DOHH2 (cell line): ENCODE measurements around the gene SPTBN4.

Experiments
- H3F3A ChIP-seq: fragments of 200-600 bp; sonication (generic), shearing (Covaris generic); 2 replicates; pipeline ENCODE4 v1.6.0; 2016; ENCODE audit warnings: antibody characterized with exemption, mild to moderate bottlenecking; ENCODE audit not compliant: control insufficient read depth, insufficient read depth
- H3K27ac ChIP-seq: fragments of 200-600 bp; sonication (generic); 2 replicates; pipeline ENCODE4 v1.5.1; 2014; ENCODE audit warnings: low read depth, mild to moderate bottlenecking, low read length, moderate library complexity
- H3K27me3 ChIP-seq: fragments of 200-600 bp; sonication (generic); 2 replicates; pipeline ENCODE4 v1.6.1; 2014; ENCODE audit warnings: mild to moderate bottlenecking, low read length, mixed read lengths; ENCODE audit not compliant: control insufficient read depth
- H3K36me3 ChIP-seq: fragments of 200-600 bp; sonication (generic); 2 replicates; pipeline ENCODE4 v1.6.1; 2014; ENCODE audit warnings: mild to moderate bottlenecking, low read length, moderate library complexity, mixed read lengths; ENCODE audit not compliant: control insufficient read depth
- H3K4me1 ChIP-seq: fragments of 200-600 bp; sonication (generic); 2 replicates; pipeline ENCODE4 v1.6.1; 2014; ENCODE audit warnings: mild to moderate bottlenecking, low read length, mixed read lengths; ENCODE audit not compliant: control insufficient read depth
- H3K4me2 ChIP-seq: fragments of 200-600 bp; sonication (generic); 2 replicates; pipeline ENCODE4 v1.6.0; 2014; ENCODE audit warnings: mild to moderate bottlenecking, low read length, moderate library complexity
- H3K4me3 ChIP-seq: fragments of 200-600 bp; sonication (generic); 2 replicates; pipeline ENCODE4 v1.5.1; 2014; ENCODE audit warnings: mild to moderate bottlenecking, low read length, mixed read lengths
- H3K79me2 ChIP-seq: fragments of 200-600 bp; sonication (generic); 2 replicates; pipeline ENCODE4 v1.6.1; 2014; ENCODE audit warnings: mild to moderate bottlenecking, low read length, mixed read lengths; ENCODE audit not compliant: control insufficient read depth
- H3K9me2 ChIP-seq: fragments of 200-600 bp; sonication (generic); replicated peaks from 2 replicates; pipeline ENCODE4 v1.6.1; 2014; ENCODE audit warnings: mild to moderate bottlenecking, low read length, mixed read lengths; ENCODE audit not compliant: control insufficient read depth
- H3K9me3 ChIP-seq: fragments of 200-600 bp; sonication (generic); 2 replicates; pipeline ENCODE4 v1.6.1; 2014; ENCODE audit warnings: antibody characterized with exemption, low read length, mixed read lengths; ENCODE audit not compliant: control insufficient read depth, insufficient read depth
- H4K20me1 ChIP-seq: fragments of 200-600 bp; sonication (generic); 2 replicates; pipeline ENCODE4 v1.6.0; 2014; ENCODE audit warnings: low read depth, mild to moderate bottlenecking, antibody characterized with exemption, low read length, moderate library complexity; ENCODE audit not compliant: control insufficient read depth, insufficient read depth
- EZH2phosphoT487 ChIP-seq: fragments of 200-600 bp; sonication (generic); IDR thresholded peaks from 2 replicates; pipeline ENCODE4 v1.6.1; 2017; ENCODE audit warnings: borderline replicate concordance, mild to moderate bottlenecking, antibody characterized with exemption, low read length, moderate library complexity, mixed read lengths
- TF ChIP-seq, protein P1 (sequence below): fragments of 200-600 bp; sonication (generic); IDR thresholded peaks from one replicate; pipeline ENCODE4 v1.5.1; 2014; ENCODE audit warnings: antibody characterized with exemption, mild to moderate bottlenecking, low read depth, low read length; ENCODE audit not compliant: poor library complexity, severe bottlenecking

SPTBN4 gene

DNA sequence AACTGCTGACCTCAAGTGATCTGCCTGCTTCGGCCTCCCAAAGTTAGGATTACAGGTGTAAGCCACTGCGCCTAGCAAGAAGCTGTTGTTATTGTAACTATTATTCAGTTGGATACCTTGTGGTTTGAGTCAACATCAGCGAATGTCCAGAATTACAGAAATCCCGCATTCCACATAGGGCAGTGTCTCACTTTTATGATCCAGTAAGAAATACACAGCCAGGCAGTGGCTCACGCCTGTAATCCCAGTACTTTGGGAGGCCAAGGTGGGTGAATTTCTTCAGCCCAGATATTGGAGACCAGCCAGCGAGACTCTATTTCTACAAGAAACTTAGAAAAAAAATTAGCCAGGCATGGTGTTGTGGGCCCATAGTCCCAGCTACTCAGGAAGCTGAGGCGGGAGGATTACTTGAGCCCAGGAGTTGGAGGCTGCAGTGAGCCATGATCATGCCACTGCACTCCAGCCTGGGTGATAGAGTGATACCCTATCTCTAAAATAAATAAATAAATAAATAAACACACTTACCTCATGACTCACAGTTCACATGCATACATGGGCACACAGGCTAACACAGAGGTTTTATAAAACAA is 43.8 kb downstream of the SPTBN4 start:
- no peak for TF ChIP-seq EZH2phosphoT487
- TF ChIP-seq, protein P1, sequence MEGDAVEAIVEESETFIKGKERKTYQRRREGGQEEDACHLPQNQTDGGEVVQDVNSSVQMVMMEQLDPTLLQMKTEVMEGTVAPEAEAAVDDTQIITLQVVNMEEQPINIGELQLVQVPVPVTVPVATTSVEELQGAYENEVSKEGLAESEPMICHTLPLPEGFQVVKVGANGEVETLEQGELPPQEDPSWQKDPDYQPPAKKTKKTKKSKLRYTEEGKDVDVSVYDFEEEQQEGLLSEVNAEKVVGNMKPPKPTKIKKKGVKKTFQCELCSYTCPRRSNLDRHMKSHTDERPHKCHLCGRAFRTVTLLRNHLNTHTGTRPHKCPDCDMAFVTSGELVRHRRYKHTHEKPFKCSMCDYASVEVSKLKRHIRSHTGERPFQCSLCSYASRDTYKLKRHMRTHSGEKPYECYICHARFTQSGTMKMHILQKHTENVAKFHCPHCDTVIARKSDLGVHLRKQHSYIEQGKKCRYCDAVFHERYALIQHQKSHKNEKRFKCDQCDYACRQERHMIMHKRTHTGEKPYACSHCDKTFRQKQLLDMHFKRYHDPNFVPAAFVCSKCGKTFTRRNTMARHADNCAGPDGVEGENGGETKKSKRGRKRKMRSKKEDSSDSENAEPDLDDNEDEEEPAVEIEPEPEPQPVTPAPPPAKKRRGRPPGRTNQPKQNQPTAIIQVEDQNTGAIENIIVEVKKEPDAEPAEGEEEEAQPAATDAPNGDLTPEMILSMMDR = no peak

DNA sequence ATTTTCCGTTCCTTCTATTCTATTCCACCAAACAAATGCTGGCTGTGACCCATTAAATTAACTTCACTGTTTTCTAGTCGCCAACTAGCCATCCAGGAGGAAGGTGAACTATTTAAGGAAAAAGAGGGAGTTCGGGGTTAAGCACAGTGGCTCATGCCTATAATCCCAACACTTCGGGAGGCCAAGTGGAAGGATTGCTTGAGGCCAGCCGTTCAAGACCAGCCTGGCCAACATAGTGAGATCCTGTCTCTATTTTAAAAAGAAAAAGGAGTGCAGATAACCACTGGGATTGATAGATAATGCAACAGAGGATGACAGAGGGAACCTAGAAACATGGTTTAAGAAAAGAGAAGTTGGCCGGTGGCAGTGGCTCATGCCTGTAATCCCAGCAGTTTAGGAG is 44.7 kb downstream of the SPTBN4 start:
- no peak for TF ChIP-seq EZH2phosphoT487
- TF ChIP-seq, protein P1 = no peak
- no peaks in the 10 kb centered on the region for H3K9me3 ChIP-seq
- no peaks in the 10 kb centered on the region for H3K27me3 ChIP-seq

More for the DNA sequence above, 43.8 kb downstream of the SPTBN4 start:
- Histone ChIP-seq H3K27me3 (no peaks in the 10 kb centered on the region), H3K4me2 (no peak overlapping the region), H3K27ac (no peak overlapping the region), H3K36me3 (no peaks in the 10 kb centered on the region), H3K4me3 (no peak overlapping the region), H3K9me2 (no peaks in the 10 kb centered on the region), H3K79me2 (no peaks in the 10 kb centered on the region), H3F3A (no peaks in the 10 kb centered on the region), H3K9me3 (no peaks in the 10 kb centered on the region), H3K4me1 (no peaks in the 10 kb centered on the region), H4K20me1 (no peaks in the 10 kb centered on the region)

DNA sequence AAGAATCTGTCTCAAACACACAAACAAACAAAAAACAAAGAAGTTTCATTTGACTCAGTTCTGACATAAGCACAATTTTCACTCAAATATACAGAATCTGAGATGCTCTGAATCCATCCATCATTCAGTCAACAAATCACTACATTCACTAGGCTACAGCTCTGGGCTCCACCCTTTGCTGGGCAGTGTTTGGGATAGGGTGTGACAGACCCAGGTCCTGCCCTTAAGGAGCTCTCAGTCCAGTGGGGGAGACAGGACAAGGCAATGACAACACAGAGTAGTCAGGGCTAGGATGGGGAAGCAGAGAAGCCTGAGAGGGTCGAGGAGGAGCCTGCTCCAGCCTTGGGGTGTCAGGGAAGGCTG is 45.3 kb downstream of the SPTBN4 start:
- Histone ChIP-seq H3K27ac (no peak overlapping the region), H3K79me2 (no peaks in the 10 kb centered on the region), H3K27me3 (no peaks in the 10 kb centered on the region), H3K4me3 (no peak overlapping the region), H3K4me1 (no peaks in the 10 kb centered on the region), H4K20me1 (no peaks in the 10 kb centered on the region), H3K36me3 (no peaks in the 10 kb centered on the region), H3F3A (no peaks in the 10 kb centered on the region), H3K9me3 (no peaks in the 10 kb centered on the region), H3K4me2 (no peak overlapping the region), H3K9me2 (no peaks in the 10 kb centered on the region)
- TF ChIP-seq EZH2phosphoT487 = no peak
- TF ChIP-seq, protein P1 = no peak

More for the DNA sequence above, 44.7 kb downstream of the SPTBN4 start:
- no peaks in the 10 kb centered on the region for H3K79me2 ChIP-seq
- H3K27ac ChIP-seq = no peak overlapping the region
- H3F3A ChIP-seq = no peaks in the 10 kb centered on the region
- H3K4me1 ChIP-seq = no peaks in the 10 kb centered on the region
- no peak overlapping the region for H3K4me2 ChIP-seq
- no peak overlapping the region for H3K4me3 ChIP-seq
- H4K20me1 ChIP-seq = no peaks in the 10 kb centered on the region
- H3K9me2 ChIP-seq = no peaks in the 10 kb centered on the region
- H3K36me3 ChIP-seq = no peaks in the 10 kb centered on the region
